ENCODE measurements around the gene COL23A1. TPM values are rescaled to one million over a fixed set of nuclear protein-coding genes. Genes with fewer than 3 reads are reported as not detected.

Gene COL23A1
- total RNA-seq, 2 donors from 2014 or later, result not detected

GRCh38 chr5:178314961-178315820 is 275.0 kb downstream of the COL23A1 start:
- Mint-ChIP-seq H3K27ac (no peak overlapping the region), H3K36me3 (ENCODE audit: low read depth) (peaks cover 2% of the 10 kb centered on the region), H3K27me3 (peaks cover 13% of the 10 kb centered on the region), H3K4me1 (peaks cover 7% of the 10 kb centered on the region), H3K4me3 (no peak overlapping the region)
- no peak for DNase-seq
- ATAC-seq, result no peak
- no peaks in the 10 kb centered on the region for H3K9me3 ChIP-seq (ENCODE audit: control insufficient read depth, low read length, poor library complexity, severe bottlenecking)

GRCh38 chr5:178314061-178314660 is 276.0 kb downstream of the COL23A1 start:
- Mint-ChIP-seq H3K27ac (no peak overlapping the region), H3K27me3 (peaks cover 13% of the 10 kb centered on the region), H3K4me1 (peaks cover 5% of the 10 kb centered on the region), H3K4me3 (no peak overlapping the region), H3K36me3 (ENCODE audit: low read depth) (peaks cover 2% of the 10 kb centered on the region)
- ATAC-seq (no peak), DNase-seq (no peak)
- no peaks in the 10 kb centered on the region for H3K9me3 ChIP-seq (ENCODE audit: control insufficient read depth, low read length, poor library complexity, severe bottlenecking)

- Mint-ChIP-seq H3K4me3 (no peak overlapping the region), H3K36me3 (ENCODE audit: low read depth) (peaks cover 2% of the 10 kb centered on the region), H3K4me1 (peaks cover 5% of the 10 kb centered on the region), H3K27ac (no peak overlapping the region), H3K27me3 (peaks cover 13% of the 10 kb centered on the region)
- DNase-seq (no peak), ATAC-seq (no peak)
- H3K9me3 ChIP-seq (ENCODE audit: control insufficient read depth, low read length, poor library complexity, severe bottlenecking), result no peaks in the 10 kb centered on the region
These were observed 276.9 kb downstream of the COL23A1 start for GRCh38 chr5:178313316-178313715.

GRCh38 chr5:178312880-178313282 is 277.3 kb downstream of the COL23A1 start:
- H3K4me3 Mint-ChIP-seq, result no peak overlapping the region
- DNase-seq, result no peak
- peaks cover 2% of the 10 kb centered on the region for H3K36me3 Mint-ChIP-seq (ENCODE audit: low read depth)
- peaks cover 6% of the 10 kb centered on the region for H3K4me1 Mint-ChIP-seq
- peaks cover 16% of the 10 kb centered on the region for H3K27me3 Mint-ChIP-seq
- H3K9me3 ChIP-seq (ENCODE audit: control insufficient read depth, low read length, poor library complexity, severe bottlenecking), result no peaks in the 10 kb centered on the region
- no peak overlapping the region for H3K27ac Mint-ChIP-seq
- ATAC-seq, result no peak

GRCh38 chr5:178310130-178310865 is 279.9 kb downstream of the COL23A1 start:
- H3K4me3 Mint-ChIP-seq, result no peak overlapping the region
- peaks cover 5% of the 10 kb centered on the region for H3K36me3 Mint-ChIP-seq (ENCODE audit: low read depth)
- H3K4me1 Mint-ChIP-seq, result peaks cover 7% of the 10 kb centered on the region
- no peak overlapping the region for H3K27ac Mint-ChIP-seq
- ATAC-seq (no peak), DNase-seq (no peak)
- H3K27me3 Mint-ChIP-seq, result peaks cover 32% of the 10 kb centered on the region
- no peaks in the 10 kb centered on the region for H3K9me3 ChIP-seq (ENCODE audit: control insufficient read depth, low read length, poor library complexity, severe bottlenecking)

- Mint-ChIP-seq H3K4me1 (peaks cover 7% of the 10 kb centered on the region), H3K4me3 (no peak overlapping the region)
These were observed 280.8 kb downstream of the COL23A1 start for GRCh38 chr5:178309271-178310013.

GRCh38 chr5:178308541-178309092 is 281.6 kb downstream of the COL23A1 start:
- Mint-ChIP-seq H3K36me3 (ENCODE audit: low read depth) (peaks cover 5% of the 10 kb centered on the region), H3K27me3 (peaks cover 35% of the 10 kb centered on the region), H3K4me3 (no peak overlapping the region), H3K4me1 (peaks cover 7% of the 10 kb centered on the region), H3K27ac (no peak overlapping the region)
- no peak for ATAC-seq
- no peak for DNase-seq
- no peaks in the 10 kb centered on the region for H3K9me3 ChIP-seq (ENCODE audit: control insufficient read depth, low read length, poor library complexity, severe bottlenecking)

More at GRCh38 chr5:178309271-178310013, 280.8 kb downstream of the COL23A1 start:
- DNase-seq (no peak), ATAC-seq (no peak)
- Mint-ChIP-seq H3K27ac (no peak overlapping the region), H3K36me3 (ENCODE audit: low read depth) (peaks cover 5% of the 10 kb centered on the region), H3K27me3 (peaks cover 40% of the 10 kb centered on the region)
- H3K9me3 ChIP-seq (ENCODE audit: control insufficient read depth, low read length, poor library complexity, severe bottlenecking), result no peaks in the 10 kb centered on the region

GRCh38 chr5:178307267-178308045 is 282.7 kb downstream of the COL23A1 start:
- ATAC-seq (no peak), DNase-seq (no peak)
- peaks cover 3% of the 10 kb centered on the region for H3K4me1 Mint-ChIP-seq
- H3K9me3 ChIP-seq (ENCODE audit: control insufficient read depth, low read length, poor library complexity, severe bottlenecking), result no peaks in the 10 kb centered on the region
- peaks cover 3% of the 10 kb centered on the region for H3K36me3 Mint-ChIP-seq (ENCODE audit: low read depth)
- no peak overlapping the region for H3K4me3 Mint-ChIP-seq
- peaks cover 27% of the 10 kb centered on the region for H3K27me3 Mint-ChIP-seq
- no peak overlapping the region for H3K27ac Mint-ChIP-seq

GRCh38 chr5:178306430-178307225 is 283.6 kb downstream of the COL23A1 start:
- H3K9me3 ChIP-seq (ENCODE audit: control insufficient read depth, low read length, poor library complexity, severe bottlenecking), result no peaks in the 10 kb centered on the region
- ATAC-seq (no peak), DNase-seq (no peak)
- Mint-ChIP-seq H3K4me3 (no peak overlapping the region), H3K27me3 (peaks cover 27% of the 10 kb centered on the region), H3K4me1 (peaks cover 3% of the 10 kb centered on the region), H3K27ac (no peak overlapping the region), H3K36me3 (ENCODE audit: low read depth) (peaks cover 3% of the 10 kb centered on the region)

- Mint-ChIP-seq H3K4me1 (peaks cover 3% of the 10 kb centered on the region), H3K4me3 (no peak overlapping the region), H3K27ac (no peak overlapping the region), H3K27me3 (peaks cover 27% of the 10 kb centered on the region), H3K36me3 (ENCODE audit: low read depth) (peaks cover 3% of the 10 kb centered on the region)
- H3K9me3 ChIP-seq (ENCODE audit: control insufficient read depth, low read length, poor library complexity, severe bottlenecking), result no peaks in the 10 kb centered on the region
- DNase-seq (no peak), ATAC-seq (no peak)
These were observed 284.4 kb downstream of the COL23A1 start for GRCh38 chr5:178305801-178306200.

GRCh38 chr5:178304761-178305645 is 285.2 kb downstream of the COL23A1 start:
- Mint-ChIP-seq H3K4me1 (peaks cover 3% of the 10 kb centered on the region), H3K36me3 (ENCODE audit: low read depth) (peaks cover 3% of the 10 kb centered on the region), H3K27ac (no peak overlapping the region), H3K4me3 (no peak overlapping the region), H3K27me3 (peaks cover 27% of the 10 kb centered on the region)
- H3K9me3 ChIP-seq (ENCODE audit: control insufficient read depth, low read length, poor library complexity, severe bottlenecking), result no peaks in the 10 kb centered on the region
- DNase-seq (no peak), ATAC-seq (no peak)

Measured in T-helper 17 cell (primary cell).